Lung (tissue), 12 donors: ENCODE data around the gene TRPM6. TPM values are rescaled to one million over a fixed set of nuclear protein-coding genes. Genes with fewer than 3 reads are reported as not detected.

Experiments used
- ATAC-seq: fragments of 200-7000 bp; cut with Tn5 transposase; one replicate; pipeline ENCODE4 v1.9.1; 2020; ENCODE audit warnings: moderate number of reproducible peaks; ENCODE audit not compliant: insufficient read depth, low FRiP score
- DNase-seq, 3 donors: peaks; one replicate each; pipeline ENCODE4 v3.0.0-alpha.2; 2013 to 2017
- H3K27ac ChIP-seq, 2 donors: one replicate each; pipeline ENCODE4 v1.5.1; 2013; ENCODE audit warnings: mild to moderate bottlenecking in 2 of 2, moderate library complexity in 2 of 2, control low read depth in 1 of 2, inconsistent platforms in 1 of 2, low read depth in 1 of 2, low read length in 1 of 2
- H3K27me3 ChIP-seq, 3 donors: one replicate each; pipeline ENCODE4 v1.5.1; 2013; ENCODE audit warnings: low read length in 2 of 3; ENCODE audit not compliant: control insufficient read depth in 3 of 3, insufficient read depth in 3 of 3
- H3K36me3 ChIP-seq, 4 donors: one replicate each; pipeline ENCODE4 v1.5.1; 2013; ENCODE audit warnings: low read length in 4 of 4, mild to moderate bottlenecking in 1 of 4, moderate library complexity in 1 of 4; ENCODE audit not compliant: control insufficient read depth in 4 of 4, insufficient read depth in 4 of 4
- H3K4me1 ChIP-seq, 5 donors: one replicate each; pipeline ENCODE4 v1.5.1; 2013; ENCODE audit warnings: low read length in 5 of 5, mild to moderate bottlenecking in 2 of 5, moderate library complexity in 1 of 5; ENCODE audit not compliant: control insufficient read depth in 5 of 5, insufficient read depth in 5 of 5
- H3K4me3 ChIP-seq: one replicate; pipeline ENCODE4 v1.5.1; 2013; ENCODE audit warnings: mild to moderate bottlenecking, control low read depth, moderate library complexity
- H3K9ac ChIP-seq, 2 donors: one replicate each; pipeline ENCODE4 v1.5.1; 2013; ENCODE audit warnings: low read length in 2 of 2, control low read depth in 1 of 2; ENCODE audit not compliant: insufficient read depth in 1 of 2
- H3K9me3 ChIP-seq, 4 donors: one replicate each; pipeline ENCODE4 v1.5.1; 2013; ENCODE audit warnings: low read length in 3 of 4, mild to moderate bottlenecking in 1 of 4, moderate library complexity in 1 of 4; ENCODE audit not compliant: control insufficient read depth in 4 of 4, insufficient read depth in 3 of 4
- WGBS, 2 donors: extraction: QIAGEN DNeasy Blood & Tissue Kit; methylation state at CpG; one replicate each; pipeline ENCODE4 v1.1.7; 2013; 5-methylcytosine and 5-hydroxymethylcytosine counted together
- polyA plus RNA-seq, 2 donors: library from polyadenylated mRNA; stranded (reverse); fragments of 200-250 nt; gene quantifications; one replicate each; pipeline ENCODE4 v1.2.1, GENCODE V29; 2013
- total RNA-seq, 2 donors: library from RNA; depleted of rRNA in 1 of 2; stranded (reverse); fragments of >200 nt in 1 of 2; gene quantifications; one replicate each; pipeline ENCODE4 v1.2.1, GENCODE V29; 2014 to 2021
- TF ChIP-seq, protein P1 (sequence below): IDR thresholded peaks from 2 replicates; pipeline ENCODE4 v1.5.1; 2012; ENCODE audit warnings: mild to moderate bottlenecking; ENCODE audit errors: control extremely low read depth, extremely low read depth
- donor health status: control.
- donor health status: control.
- donor health status: Bipolar disorder and iron deficiency.
- donor health status: healthy.
- donor health status: DM: yes; HTN: yes; CAD: no.

The TRPM6 gene
- total and polyA plus RNA-seq, 4 donors = 0.10 to 2.3 (median 0.70) TPM

DNA sequence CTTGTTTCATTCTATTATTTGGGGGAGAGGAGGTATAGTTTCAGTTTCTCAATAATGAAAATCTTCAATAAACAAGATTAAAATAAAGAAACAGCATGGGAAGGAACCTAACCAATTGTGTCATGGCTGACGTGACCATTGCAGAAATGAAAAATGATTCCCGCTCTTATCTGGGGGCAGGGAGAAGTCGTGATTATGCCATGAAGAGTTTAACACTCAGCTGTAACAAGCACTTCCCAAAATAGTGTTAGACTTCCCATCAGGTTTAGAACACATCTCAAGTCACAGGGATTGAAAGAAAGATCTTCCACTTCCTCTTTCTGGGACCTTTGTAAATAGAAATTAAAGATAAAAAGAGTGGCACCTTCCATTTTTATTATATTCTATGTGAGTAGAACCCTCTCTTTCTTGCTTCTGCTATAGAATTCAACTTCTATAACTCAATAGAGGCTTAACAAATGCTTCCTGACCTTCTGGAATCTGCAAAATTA, 122.2 kb downstream of the TRPM6 start:
- H3K4me1 ChIP-seq = no peaks in the 10 kb centered on the region
- H3K9me3 ChIP-seq = no peaks in the 10 kb centered on the region
- H3K9ac ChIP-seq = no peak overlapping the region
- H3K27me3 ChIP-seq = no peaks in the 10 kb centered on the region
- DNase-seq (no peak), ATAC-seq (no peak)
- TF ChIP-seq, protein P1, sequence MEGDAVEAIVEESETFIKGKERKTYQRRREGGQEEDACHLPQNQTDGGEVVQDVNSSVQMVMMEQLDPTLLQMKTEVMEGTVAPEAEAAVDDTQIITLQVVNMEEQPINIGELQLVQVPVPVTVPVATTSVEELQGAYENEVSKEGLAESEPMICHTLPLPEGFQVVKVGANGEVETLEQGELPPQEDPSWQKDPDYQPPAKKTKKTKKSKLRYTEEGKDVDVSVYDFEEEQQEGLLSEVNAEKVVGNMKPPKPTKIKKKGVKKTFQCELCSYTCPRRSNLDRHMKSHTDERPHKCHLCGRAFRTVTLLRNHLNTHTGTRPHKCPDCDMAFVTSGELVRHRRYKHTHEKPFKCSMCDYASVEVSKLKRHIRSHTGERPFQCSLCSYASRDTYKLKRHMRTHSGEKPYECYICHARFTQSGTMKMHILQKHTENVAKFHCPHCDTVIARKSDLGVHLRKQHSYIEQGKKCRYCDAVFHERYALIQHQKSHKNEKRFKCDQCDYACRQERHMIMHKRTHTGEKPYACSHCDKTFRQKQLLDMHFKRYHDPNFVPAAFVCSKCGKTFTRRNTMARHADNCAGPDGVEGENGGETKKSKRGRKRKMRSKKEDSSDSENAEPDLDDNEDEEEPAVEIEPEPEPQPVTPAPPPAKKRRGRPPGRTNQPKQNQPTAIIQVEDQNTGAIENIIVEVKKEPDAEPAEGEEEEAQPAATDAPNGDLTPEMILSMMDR = no peak
- no peak overlapping the region for H3K27ac ChIP-seq
- H3K4me3 ChIP-seq = no peak overlapping the region
- no peaks in the 10 kb centered on the region for H3K36me3 ChIP-seq
- 31 to 44% methylated on average over 3 of the region's 3 CpGs for WGBS, 2 donors

- Histone ChIP-seq H3K9me3 (no peaks in the 10 kb centered on the region), H3K9ac (no peak overlapping the region), H3K36me3 (no peaks in the 10 kb centered on the region), H3K4me3 (no peak overlapping the region), H3K27me3 (no peaks in the 10 kb centered on the region), H3K27ac (no peak overlapping the region), H3K4me1 (no peaks in the 10 kb centered on the region)
- ATAC-seq (no peak), DNase-seq (no peak)
- 95% methylated on average over 1 of the region's 1 CpG for WGBS, 2 donors
- TF ChIP-seq, protein P1 = no peak
Observed at GRCh38 chr9:74762950-74763349, 124.8 kb downstream of the TRPM6 start.

DNA sequence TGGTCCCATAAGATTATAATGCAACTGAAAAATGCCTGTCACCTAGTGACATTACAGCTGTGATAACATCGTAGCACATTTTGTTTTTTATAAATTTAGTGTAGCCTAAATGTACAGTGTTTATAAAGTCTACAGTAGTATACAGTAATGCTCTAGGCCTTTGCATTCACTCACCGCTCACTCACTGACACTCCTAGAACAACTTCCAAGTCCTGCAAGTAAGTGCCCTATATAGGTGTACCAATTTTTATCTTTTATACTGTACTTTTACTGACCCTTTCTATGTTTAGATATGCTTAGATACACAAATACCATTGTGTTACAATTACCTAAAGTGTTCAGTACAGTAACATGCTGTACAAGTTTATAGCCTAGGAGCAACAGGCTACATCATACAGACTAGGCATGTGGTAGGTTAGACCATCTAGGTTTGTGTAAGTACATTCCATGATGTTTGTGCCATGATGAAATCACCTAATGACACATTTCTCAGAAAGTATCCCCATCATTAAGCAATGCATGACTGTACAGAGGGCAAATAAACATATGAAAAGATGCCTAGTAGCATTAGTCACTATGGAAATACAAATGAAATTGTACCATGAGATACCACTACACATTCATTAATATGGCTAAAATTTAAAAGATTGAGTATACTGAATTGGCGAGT, 127.6 kb downstream of the TRPM6 start:
- H3K4me3 ChIP-seq = no peak overlapping the region
- 93 to 94% methylated on average over 3 of the region's 3 CpGs for WGBS, 2 donors
- peaks cover 0 to 2% (median 0%) of the 10 kb centered on the region in 4 donors for H3K36me3 ChIP-seq
- no peaks in the 10 kb centered on the region for H3K9me3 ChIP-seq
- H3K9ac ChIP-seq = no peak overlapping the region
- H3K27ac ChIP-seq = no peak overlapping the region
- DNase-seq = no peak
- no peaks in the 10 kb centered on the region for H3K27me3 ChIP-seq
- TF ChIP-seq, protein P1 = no peak
- H3K4me1 ChIP-seq = no peaks in the 10 kb centered on the region
- ATAC-seq = peak; percentile 27
